GM18511 (cell line): ENCODE measurements around the gene AMHR2.
"Not testable (repeated sequence)": the region's sequence is repeated elsewhere in the genome, so short reads cannot be mapped to it uniquely, and the experiment has no call there.

ENCODE experiments used
- ATAC-seq: cut with Tn5 transposase; IDR thresholded peaks from one replicate; pipeline ENCODE4 v1.9.1; 2021; ENCODE audit warnings: mild to moderate bottlenecking, moderate library complexity; ENCODE audit not compliant: unreplicated experiment

Gene AMHR2

DNA sequence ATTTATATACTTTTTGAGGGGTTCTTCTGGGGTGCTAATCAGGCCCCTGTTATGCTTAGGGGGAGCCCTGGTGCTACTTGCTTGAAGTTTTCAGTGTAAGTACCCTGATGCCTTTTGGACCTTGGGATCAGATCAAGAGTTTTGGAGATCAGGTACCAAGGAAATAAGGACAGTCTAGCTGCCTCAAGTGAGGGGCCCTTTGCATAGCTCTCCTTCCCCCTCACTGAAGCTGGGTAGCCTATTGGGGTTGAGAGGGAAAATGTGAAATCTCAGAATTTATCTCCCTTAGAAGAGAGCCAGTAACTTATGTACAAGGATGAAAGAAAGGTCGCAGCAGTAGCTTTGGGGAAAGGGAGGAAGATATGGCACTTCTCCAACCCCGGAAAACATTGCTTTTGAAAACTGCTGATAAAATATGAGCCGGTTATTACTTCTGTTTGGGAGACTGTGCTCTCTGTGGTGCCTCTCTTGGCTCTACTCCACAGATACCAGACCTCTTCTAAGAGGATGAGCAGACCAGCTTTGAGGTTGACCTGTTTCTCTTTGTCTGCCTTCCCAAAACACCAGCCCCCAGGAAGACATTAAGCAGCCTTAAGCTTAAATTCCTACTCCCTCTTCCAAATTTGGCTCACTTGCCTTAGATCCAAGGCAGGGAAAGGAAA, 8.8 kb upstream of the AMHR2 start:
- no peak for ATAC-seq

- not testable (repeated sequence) for ATAC-seq
Measured at GRCh38 chr12:53415752-53416389, 7.8 kb upstream of the AMHR2 start.

DNA sequence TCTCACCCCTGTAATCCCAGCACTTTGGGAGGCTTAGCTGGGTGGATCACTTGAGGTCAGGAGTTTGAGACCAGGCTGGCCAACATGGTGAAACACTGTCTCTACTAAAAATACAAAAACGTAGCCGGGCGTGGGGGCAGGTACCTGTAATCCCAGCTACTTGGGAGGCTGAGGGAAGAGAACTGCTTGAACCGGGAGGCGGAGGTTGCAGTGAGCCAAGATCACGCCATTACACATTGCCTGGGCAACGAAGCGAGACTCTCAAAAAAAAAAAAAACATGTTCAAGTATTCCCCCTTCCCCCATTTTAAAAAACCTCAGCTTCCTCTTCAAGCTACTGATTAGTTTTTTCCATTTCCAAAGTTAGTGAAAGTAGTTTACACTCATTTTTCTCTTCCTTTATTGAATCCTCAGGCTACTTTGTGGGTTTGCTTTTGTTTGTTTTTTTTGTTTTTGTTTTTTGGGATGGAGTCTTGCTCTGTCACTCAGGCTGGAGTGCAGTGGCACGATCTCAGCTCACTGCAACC, 6.3 kb upstream of the AMHR2 start:
- ATAC-seq, result not testable (repeated sequence)

DNA sequence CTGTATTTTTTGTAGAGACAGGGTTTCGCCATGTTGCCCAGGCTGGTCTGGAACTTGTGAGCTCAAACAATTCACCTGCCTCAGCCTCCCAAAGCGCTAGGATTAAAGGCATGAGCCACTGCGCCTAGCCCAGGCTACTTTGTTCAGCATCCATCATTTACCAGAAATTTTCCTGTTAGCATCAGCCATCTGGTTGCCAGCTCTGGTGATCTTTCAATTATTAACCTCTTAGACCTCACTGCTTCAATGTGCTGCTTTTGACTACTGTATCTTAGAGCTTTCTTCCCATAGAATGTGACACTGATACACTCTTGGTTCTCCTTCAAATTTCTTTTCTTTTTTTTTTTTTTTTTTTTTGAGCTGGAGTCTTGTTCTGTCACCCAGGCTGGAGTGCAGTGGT, 5.4 kb upstream of the AMHR2 start:
- ATAC-seq, result no peak

- no peak for ATAC-seq
Measured at GRCh38 chr12:53419756-53420155, 3.9 kb upstream of the AMHR2 start.

DNA sequence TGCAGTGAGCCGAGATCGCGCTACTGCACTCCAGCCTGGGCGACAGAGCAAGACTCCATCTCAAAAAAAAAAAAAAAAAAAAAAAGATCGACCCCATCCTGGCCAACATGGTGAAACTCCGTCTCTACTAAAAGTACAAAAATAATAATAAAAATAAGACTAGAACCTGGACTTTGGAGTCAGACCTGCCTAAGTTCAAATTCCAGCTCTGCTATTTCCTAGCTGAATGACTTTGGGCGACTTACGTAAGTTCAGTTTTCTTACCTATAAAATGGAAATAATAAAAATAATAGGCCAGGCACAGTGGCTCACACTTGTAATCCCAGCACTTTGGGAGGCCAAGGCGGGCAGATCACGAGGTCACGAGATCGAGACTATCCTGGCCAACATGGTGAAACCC, 1.4 kb upstream of the AMHR2 start:
- not testable (repeated sequence) for ATAC-seq

- ATAC-seq, result no peak
Measured at GRCh38 chr12:53424626-53425514, 1.2 kb downstream of the AMHR2 start.

- no peak for ATAC-seq
Measured at GRCh38 chr12:53425515-53426150, 2.0 kb downstream of the AMHR2 start.

- ATAC-seq, result no peak
Measured at GRCh38 chr12:53427905-53428594, 4.4 kb downstream of the AMHR2 start.

DNA sequence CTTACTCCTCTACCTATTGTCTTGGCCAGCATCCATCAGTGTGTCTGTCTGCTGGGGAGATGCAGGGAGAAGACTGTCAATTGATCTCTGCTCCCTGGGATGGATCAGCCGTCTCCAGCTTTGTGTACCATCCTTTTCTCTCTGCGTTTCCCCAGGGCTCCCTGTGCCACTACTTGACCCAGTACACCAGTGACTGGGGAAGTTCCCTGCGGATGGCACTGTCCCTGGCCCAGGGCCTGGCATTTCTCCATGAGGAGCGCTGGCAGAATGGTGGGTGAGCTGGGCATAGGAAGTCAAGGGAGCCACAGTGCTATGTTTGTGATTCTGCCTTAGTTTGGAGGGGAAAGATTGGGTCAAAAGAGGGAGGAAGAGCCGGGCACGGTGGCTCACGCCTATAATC, 5.1 kb downstream of the AMHR2 start:
- no peak for ATAC-seq

GRCh38 chr12:53430116-53430515, 6.5 kb downstream of the AMHR2 start:
- ATAC-seq, result no peak

DNA sequence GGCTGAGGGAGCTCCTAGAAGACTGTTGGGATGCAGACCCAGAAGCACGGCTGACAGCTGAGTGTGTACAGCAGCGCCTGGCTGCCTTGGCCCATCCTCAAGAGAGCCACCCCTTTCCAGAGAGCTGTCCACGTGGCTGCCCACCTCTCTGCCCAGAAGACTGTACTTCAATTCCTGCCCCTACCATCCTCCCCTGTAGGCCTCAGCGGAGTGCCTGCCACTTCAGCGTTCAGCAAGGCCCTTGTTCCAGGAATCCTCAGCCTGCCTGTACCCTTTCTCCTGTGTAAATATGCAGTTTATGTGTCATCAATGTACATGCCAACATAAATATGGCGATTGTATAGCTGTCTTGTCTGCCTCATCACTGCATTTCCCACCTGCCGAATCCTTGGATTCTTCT, 7.5 kb downstream of the AMHR2 start:
- ATAC-seq, result no peak

GRCh38 chr12:53435326-53435725, 11.7 kb downstream of the AMHR2 start:
- ATAC-seq, result not testable (repeated sequence)

- ATAC-seq, result not testable (repeated sequence)
Measured at GRCh38 chr12:53439582-53439981, 15.9 kb downstream of the AMHR2 start.

DNA sequence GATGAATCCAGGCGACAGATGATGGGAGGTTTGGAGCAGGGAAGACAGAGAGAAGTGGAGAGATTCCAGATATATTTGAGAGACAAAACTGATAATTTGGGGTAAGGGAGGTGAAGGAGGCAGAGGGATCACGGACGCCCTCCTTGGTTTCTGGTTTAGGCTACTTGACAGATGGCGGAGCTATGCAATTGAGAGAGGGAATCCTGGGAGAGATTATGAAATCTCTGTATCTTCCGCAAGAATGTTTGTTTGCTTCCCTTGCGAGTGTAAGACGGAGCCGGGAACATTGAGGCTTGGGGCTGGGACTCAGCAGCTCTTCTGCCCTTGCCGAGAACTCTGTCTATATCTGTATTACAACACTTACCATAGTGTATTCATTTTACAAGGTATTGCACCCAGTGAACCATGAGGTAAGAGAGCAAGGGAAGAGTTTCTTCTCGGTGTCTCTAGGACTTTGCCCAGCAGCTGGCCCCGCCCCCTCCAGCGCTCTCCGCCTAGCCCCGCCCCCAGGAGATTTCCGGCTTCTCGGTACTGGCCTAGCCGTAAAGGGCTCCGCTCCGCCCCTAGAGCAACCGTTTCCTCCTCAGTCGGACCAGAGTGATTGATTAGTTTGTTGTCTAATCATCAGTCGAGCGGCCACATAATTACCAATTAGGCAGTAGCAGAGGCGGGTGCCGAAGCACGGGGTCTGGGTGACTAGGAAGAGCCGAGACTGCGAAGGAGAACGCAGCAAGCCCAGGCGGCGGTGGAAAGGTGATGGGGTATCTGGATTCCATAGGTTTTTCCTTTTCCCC, 17.6 kb downstream of the AMHR2 start, which contains the start of gene PRR13:
PRR13 (plus strand) TSS at position 695 of the 794 bp plus-strand sequence. CDS start 981 bp downstream, outside the sequence.
- peak; percentile 98 for ATAC-seq

DNA sequence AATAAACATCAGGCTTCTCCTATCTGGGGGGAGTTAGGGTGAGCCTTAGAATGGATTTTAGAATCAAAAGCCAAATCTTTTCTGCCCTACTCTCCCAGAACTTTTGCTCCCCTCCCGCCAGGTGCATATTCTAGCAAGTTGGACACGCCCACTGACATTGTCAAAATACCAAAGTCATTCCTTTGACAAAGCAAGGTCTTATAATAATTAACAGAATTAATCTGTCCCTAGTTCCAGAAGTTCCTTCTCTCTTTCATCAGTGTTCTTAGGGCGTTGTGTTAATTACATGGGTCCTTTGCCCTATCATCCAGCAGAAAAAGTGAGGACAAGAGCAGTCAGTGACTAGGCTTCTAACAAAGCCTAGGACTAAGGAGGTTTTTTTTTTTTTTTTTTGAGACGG, 20.3 kb downstream of the AMHR2 start:
- ATAC-seq, result no peak

- ATAC-seq, result not testable (repeated sequence)
Measured at GRCh38 chr12:53444593-53445325, 21.1 kb downstream of the AMHR2 start.

GRCh38 chr12:53450936-53451335, 27.3 kb downstream of the AMHR2 start:
- no peak for ATAC-seq

DNA sequence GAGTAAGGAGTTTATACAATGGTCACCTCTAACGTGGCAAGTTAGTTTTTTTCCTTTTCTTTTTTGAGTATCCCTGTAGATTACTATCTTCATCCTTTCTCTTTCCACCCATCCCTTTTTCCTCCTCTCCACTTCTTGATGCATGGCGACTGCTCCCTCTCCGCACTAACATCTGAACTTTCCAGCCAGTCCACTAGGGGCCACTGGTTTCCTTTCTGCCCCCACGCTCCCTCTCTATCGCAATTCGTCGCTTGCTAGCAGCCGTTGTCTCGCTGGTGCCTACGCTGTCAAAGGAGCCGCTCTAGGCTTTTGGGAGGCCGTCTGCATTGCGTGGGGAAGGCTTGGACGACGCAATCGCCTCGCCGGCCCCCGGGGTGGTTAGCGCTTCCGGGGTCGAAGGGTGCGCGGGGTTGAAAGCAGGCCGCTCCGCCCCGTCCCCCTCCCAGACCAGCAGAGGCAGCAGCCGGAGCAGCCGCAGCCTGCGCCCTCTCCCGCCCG, 28.1 kb downstream of the AMHR2 start, which contains the start of gene PCBP2:
PCBP2 (plus strand) TSS at position 442 of the 498 bp plus-strand sequence. CDS start 2,699 bp downstream, outside the sequence.
- ATAC-seq, result peak; percentile 98
